ENCODE data around the gene TBC1D13. TPM values are rescaled to one million over a fixed set of nuclear protein-coding genes. Genes with fewer than 3 reads are reported as not detected.

TBC1D13 gene
- total and polyA plus RNA-seq, 9 of the 15 experiments (the other 6 are each of a cell fraction or from before 2014, with no cell fraction given): 2.3 to 28.7 (median 11.4) TPM

GRCh38 chr9:128782669-128783068 lies 4.4 kb upstream of the TBC1D13 start (continued):
- no peak for TF ChIP-seq ZNF41 (CRISPR knock-in tag; conservative IDR thresholded peaks at IDR 0.05)

GRCh38 chr9:128785427-128785826 lies 1.6 kb upstream of the TBC1D13 start:
- DNase-seq (ENCODE audit: extremely low read depth in 1 of 4, low spot score in 3 of 4) (no peak), ATAC-seq (no peak), FAIRE-seq (no peak)
- intact Hi-C loops (cut with micrococcal nuclease): no loop called here
- in situ Hi-C loops (cut with MboI): no loop called here
- Histone ChIP-seq H3K36me3 (ENCODE audit: control insufficient read depth, insufficient read depth, low read length) (peaks cover 11% of the 10 kb centered on the region), H3K4me2 (ENCODE audit: insufficient read depth, low read length) (no peak overlapping the region), H3K4me3 (no peak overlapping the region), H2AFZ (ENCODE audit: low read depth, low read length) (no peak overlapping the region), H3K9ac (ENCODE audit: insufficient read depth in 1 of 2, low read depth in 2 of 2, low read length in 2 of 2) (no peak overlapping the region), H4K20me1 (replicated peaks; ENCODE audit: control insufficient read depth, insufficient read depth, low read length) (no peaks in the 10 kb centered on the region), H3K27me3 (ENCODE audit: control insufficient read depth in 2 of 2, insufficient read depth in 2 of 2, low read length in 2 of 2) (no peaks in the 10 kb centered on the region), H3K9me1 (ENCODE audit: control insufficient read depth, insufficient read depth, low read length) (no peaks in the 10 kb centered on the region), H3K4me1 (replicated peaks in 1 of 2; ENCODE audit: control insufficient read depth in 2 of 2, insufficient read depth in 2 of 2, low read length in 2 of 2) (peaks cover 20 to 26% of the 10 kb centered on the region in 2 experiments; a peak in 4 of 5 replicates), H3K9me3 (replicated peaks; ENCODE audit: control insufficient read depth, insufficient read depth, low read depth, low read length) (peaks cover 7% of the 10 kb centered on the region), H3K27ac (ENCODE audit: extremely low read depth, low read depth, low read length) (no peak overlapping the region), H3K79me2 (ENCODE audit: control insufficient read depth, insufficient read depth, low read length) (peaks cover 22% of the 10 kb centered on the region)
- ChIA-PET CTCF (ENCODE audit: low intra/inter-chr PET ratio) (no interaction called here), POLR2A (no interaction called here)
- no TSS peak for BruUV-seq (replicated peaks)
- WGBS (ENCODE audit: insufficient coverage, low coverage, missing lambda C conversion rate): 81% methylated on average over 3 of the region's 6 CpGs
- TF ChIP-seq ZFX (CRISPR knock-in tag; IDR thresholded peaks at IDR 0.05) (no peak), SETDB1 (IDR thresholded peaks at IDR 0.05; ENCODE audit: low read length) (no peak), ZNF184 (CRISPR knock-in tag; IDR thresholded peaks at IDR 0.05) (0 out of 2 replicates have a peak, but pooled peaks have one; percentile 56), CBX3 (IDR thresholded peaks at IDR 0.05; ENCODE audit: borderline replicate concordance in 1 of 2, low read length in 2 of 2) (peak in 1 of 2 experiments; percentile 27; a peak in 1 of 3 replicates), ZNF561 (CRISPR knock-in tag; conservative IDR thresholded peaks at IDR 0.05) (no peak), NCOA4 (IDR thresholded peaks at IDR 0.05; ENCODE audit: partially characterized antibody) (no peak), LEF1 (IDR thresholded peaks at IDR 0.05) (no peak), NONO (IDR thresholded peaks at IDR 0.05; ENCODE audit: low read depth in 2 of 2, low read length in 1 of 2) (no peak), GATAD2B (IDR thresholded peaks at IDR 0.05; ENCODE audit: borderline replicate concordance) (no peak), ZNF347 (CRISPR knock-in tag; IDR thresholded peaks at IDR 0.05; ENCODE audit: low read depth) (no peak), MBD2 (IDR thresholded peaks at IDR 0.05; ENCODE audit: borderline replicate concordance, low read depth) (no peak), MCM3 (IDR thresholded peaks at IDR 0.05) (no peak), HLTF (IDR thresholded peaks at IDR 0.05) (0 out of 2 replicates have a peak, but pooled peaks have one; percentile 33), U2AF2 (optimal IDR thresholded peaks at IDR 0.05; ENCODE audit: low read depth, low read length) (no peak), HDAC3 (IDR thresholded peaks at IDR 0.05; ENCODE audit: borderline replicate concordance, partially characterized antibody) (no peak)
- TF ChIP-seq, protein P1, sequence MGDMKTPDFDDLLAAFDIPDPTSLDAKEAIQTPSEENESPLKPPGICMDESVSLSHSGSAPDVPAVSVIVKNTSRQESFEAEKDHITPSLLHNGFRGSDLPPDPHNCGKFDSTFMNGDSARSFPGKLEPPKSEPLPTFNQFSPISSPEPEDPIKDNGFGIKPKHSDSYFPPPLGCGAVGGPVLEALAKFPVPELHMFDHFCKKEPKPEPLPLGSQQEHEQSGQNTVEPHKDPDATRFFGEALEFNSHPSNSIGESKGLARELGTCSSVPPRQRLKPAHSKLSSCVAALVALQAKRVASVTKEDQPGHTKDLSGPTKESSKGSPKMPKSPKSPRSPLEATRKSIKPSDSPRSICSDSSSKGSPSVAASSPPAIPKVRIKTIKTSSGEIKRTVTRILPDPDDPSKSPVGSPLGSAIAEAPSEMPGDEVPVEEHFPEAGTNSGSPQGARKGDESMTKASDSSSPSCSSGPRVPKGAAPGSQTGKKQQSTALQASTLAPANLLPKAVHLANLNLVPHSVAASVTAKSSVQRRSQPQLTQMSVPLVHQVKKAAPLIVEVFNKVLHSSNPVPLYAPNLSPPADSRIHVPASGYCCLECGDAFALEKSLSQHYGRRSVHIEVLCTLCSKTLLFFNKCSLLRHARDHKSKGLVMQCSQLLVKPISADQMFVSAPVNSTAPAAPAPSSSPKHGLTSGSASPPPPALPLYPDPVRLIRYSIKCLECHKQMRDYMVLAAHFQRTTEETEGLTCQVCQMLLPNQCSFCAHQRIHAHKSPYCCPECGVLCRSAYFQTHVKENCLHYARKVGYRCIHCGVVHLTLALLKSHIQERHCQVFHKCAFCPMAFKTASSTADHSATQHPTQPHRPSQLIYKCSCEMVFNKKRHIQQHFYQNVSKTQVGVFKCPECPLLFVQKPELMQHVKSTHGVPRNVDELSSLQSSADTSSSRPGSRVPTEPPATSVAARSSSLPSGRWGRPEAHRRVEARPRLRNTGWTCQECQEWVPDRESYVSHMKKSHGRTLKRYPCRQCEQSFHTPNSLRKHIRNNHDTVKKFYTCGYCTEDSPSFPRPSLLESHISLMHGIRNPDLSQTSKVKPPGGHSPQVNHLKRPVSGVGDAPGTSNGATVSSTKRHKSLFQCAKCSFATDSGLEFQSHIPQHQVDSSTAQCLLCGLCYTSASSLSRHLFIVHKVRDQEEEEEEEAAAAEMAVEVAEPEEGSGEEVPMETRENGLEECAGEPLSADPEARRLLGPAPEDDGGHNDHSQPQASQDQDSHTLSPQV (IDR thresholded peaks at IDR 0.05): no peak
- TF ChIP-seq, protein P2, sequence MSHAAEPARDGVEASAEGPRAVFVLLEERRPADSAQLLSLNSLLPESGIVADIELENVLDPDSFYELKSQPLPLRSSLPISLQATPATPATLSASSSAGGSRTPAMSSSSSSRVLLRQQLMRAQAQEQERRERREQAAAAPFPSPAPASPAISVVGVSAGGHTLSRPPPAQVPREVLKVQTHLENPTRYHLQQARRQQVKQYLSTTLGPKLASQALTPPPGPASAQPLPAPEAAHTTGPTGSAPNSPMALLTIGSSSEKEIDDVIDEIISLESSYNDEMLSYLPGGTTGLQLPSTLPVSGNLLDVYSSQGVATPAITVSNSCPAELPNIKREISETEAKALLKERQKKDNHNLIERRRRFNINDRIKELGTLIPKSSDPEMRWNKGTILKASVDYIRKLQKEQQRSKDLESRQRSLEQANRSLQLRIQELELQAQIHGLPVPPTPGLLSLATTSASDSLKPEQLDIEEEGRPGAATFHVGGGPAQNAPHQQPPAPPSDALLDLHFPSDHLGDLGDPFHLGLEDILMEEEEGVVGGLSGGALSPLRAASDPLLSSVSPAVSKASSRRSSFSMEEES (CRISPR knock-in tag; IDR thresholded peaks at IDR 0.05): no peak
